ENCODE results near the gene MLH1. TPM values are rescaled to one million over a fixed set of nuclear protein-coding genes. Genes with fewer than 3 reads are reported as not detected.
"Not testable (repeated sequence)": the region's sequence is repeated elsewhere in the genome, so short reads cannot be mapped to it uniquely, and the experiment has no call there.

MLH1 gene
- total RNA-seq = 36.1 TPM

DNA sequence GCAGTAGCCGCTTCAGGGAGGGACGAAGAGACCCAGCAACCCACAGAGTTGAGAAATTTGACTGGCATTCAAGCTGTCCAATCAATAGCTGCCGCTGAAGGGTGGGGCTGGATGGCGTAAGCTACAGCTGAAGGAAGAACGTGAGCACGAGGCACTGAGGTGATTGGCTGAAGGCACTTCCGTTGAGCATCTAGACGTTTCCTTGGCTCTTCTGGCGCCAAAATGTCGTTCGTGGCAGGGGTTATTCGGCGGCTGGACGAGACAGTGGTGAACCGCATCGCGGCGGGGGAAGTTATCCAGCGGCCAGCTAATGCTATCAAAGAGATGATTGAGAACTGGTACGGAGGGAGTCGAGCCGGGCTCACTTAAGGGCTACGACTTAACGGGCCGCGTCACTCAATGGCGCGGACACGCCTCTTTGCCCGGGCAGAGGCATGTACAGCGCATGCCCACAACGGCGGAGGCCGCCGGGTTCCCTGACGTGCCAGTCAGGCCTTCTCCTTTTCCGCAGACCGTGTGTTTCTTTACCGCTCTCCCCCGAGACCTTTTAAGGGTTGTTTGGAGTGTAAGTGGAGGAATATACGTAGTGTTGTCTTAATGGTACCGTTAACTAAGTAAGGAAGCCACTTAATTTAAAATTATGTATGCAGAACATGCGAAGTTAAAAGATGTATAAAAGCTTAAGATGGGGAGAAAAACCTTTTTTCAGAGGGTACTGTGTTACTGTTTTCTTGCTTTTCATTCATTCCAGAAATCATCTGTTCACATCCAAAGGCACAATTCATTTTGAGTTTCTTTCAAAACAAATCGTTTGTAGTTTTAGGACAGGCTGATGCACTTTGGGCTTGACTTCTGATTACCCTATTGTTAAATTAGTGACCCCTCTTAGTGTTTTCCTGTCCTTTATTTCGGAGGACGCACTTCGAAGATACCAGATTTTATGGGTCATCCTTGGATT lies at the start of gene MLH1:
Gene MLH1, plus strand, starts transcription at position 193 of the 958 bp plus-strand sequence. Its CDS starts 30 bp downstream, at position 223.
- peak; percentile 98 to 100 (median 100) for DNase-seq (ENCODE audit: low read depth in 2 of 3, low spot score in 2 of 3)

DNA sequence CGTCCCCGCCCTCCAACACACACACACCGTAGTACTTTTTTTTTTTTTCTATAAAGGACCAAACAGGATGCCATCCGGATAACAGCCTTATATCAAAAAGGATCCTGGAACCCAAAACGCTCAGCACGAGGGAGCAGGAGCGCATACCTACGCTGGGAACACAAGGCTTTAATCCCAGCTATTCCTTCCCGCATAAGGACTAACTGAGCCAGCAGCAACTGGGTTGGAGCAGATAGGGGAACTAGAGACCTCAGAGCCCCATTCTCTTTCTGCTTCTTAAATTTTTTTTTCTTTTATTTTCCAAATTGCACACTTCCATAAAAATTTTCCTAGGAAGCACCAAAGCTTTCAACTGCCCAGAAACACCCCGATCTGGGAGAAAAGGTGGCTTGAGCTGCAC lies 49.7 kb upstream of the MLH1 start:
- DNase-seq (ENCODE audit: low read depth in 2 of 3, low spot score in 2 of 3) = peak in 1 of 3 donors; percentile 18

- peak; percentile 14 to 39 (median 37) for DNase-seq (ENCODE audit: low read depth in 2 of 3, low spot score in 2 of 3)
These were observed 49.2 kb upstream of the MLH1 start for GRCh38 chr3:36944012-36944640.

DNA sequence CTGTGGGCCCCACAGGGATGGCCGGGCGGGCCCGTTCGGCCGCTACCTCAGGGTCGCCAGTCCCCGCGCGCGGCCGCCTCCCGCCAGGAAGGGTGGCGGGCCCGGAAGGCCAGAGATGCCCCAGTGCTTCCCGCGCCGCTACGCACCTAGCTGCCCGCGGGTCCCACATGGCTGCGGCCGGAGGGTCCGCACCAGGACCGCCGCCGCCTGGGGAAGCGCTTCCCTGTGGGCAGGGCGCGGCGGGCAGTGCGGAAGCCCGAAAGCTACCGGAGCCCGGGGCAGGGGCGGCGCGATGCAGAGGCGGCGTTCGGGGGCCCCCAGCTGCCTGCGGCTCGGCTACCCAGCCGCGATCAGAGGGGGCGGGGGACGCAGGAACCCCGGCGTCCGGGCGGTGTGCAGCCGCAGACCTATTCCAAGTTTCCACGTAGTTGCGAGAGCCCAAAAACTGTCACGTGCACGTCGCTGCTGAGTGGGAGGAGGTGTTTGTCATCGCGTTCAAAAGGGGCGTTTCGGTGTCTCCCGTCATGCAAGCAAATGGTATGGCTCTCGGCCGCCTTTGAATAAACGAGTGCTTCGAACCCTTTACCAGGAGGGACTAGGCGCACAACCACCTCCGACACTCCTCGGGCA lies 48.6 kb upstream of the MLH1 start, which contains the start of gene TRANK1:
Gene TRANK1, minus strand, starts transcription at position 414 of the 630 bp plus-strand sequence. Its CDS starts 245 bp downstream, at position 169.
- DNase-seq (ENCODE audit: low read depth in 2 of 3, low spot score in 2 of 3) = peak; percentile 60 to 91 (median 89)

DNA sequence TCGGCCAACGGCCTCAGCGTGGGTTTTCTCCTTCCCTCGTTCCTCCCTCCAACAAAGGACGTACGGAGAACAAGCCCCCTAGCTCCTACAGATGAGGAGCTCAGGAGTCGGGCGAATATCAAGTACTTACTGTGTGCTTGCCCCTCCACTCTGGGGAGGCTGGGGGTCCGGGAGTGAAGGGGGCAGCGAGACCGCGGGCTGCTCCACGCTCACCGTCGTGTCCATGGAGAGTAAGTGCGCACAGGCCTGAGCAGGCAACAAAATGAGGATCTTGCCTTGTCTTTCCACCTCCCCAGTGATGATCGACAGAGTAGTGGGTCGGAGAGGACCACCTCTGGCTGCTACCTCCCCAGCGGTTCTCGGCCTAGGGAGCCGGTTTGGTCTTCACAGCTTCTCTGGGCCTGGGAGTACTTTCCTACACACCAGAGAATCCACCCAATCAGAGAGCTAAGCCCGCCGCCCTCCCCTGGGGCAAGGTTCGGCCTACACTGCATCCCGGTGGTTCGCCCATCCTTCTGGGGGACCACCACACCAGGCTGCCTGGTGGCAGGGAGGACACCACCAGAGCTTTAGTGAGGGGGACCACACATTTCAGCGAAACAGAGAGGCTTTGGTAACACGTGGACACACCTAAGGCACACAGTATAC lies 47.9 kb upstream of the MLH1 start:
- no peak for DNase-seq (ENCODE audit: low read depth in 2 of 3, low spot score in 2 of 3)

- not testable (repeated sequence) for DNase-seq (ENCODE audit: low read depth in 2 of 3, low spot score in 2 of 3)
These were observed 45.5 kb upstream of the MLH1 start for GRCh38 chr3:36947814-36948213.

DNA sequence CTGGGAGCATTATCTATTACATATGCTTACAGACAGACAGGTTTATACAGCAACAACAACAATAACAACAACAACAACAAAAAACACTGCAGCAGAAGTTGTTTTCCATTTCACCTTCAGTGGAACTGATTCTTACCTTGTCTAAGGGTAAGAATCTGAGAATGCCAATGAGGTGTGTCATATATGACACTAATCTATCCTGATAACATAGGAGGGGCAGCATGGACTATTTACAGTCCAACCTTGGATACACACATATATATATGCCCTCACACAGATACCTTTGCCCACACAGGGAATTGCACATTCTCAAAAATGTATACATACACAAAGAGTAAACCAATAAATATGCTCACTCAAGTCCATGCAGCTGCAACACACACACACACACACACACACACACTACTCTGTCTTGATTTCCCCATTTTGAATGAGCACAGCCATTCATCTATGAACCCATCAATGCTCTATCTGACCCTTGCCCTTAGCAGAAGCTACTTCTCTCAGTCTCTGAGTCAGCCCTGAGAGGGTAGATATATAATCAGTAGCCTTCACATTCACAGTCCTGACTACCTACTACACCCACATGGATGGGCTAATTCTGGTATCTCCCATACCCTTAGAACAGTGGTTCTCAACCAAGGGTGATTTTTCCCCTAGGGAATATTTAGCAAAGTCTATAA lies 38.7 kb upstream of the MLH1 start:
- DNase-seq (ENCODE audit: low read depth in 2 of 3, low spot score in 2 of 3) = no peak

- no peak for DNase-seq (ENCODE audit: low read depth in 2 of 3, low spot score in 2 of 3)
These were observed 37.2 kb upstream of the MLH1 start for GRCh38 chr3:36956155-36956554.

DNA sequence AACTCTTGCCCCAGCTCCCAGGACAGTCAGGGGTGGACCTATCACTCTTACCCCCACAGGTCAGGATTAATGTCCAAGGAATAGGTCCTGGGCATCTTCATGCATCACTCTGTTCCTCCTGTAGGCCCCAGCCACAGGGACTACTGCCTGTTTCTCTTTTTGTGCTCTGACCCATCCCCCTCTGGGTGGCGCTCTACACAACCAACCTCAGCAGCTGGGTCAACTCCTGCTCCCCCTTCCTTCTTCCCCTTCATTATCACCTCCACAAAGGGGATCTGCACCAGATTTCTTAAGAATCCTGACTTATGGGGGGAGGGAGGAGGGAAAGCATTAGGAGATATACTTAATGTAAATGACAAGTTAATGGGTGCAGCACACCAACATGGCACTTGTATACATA lies 36.3 kb upstream of the MLH1 start:
- no peak for DNase-seq (ENCODE audit: low read depth in 2 of 3, low spot score in 2 of 3)

DNA sequence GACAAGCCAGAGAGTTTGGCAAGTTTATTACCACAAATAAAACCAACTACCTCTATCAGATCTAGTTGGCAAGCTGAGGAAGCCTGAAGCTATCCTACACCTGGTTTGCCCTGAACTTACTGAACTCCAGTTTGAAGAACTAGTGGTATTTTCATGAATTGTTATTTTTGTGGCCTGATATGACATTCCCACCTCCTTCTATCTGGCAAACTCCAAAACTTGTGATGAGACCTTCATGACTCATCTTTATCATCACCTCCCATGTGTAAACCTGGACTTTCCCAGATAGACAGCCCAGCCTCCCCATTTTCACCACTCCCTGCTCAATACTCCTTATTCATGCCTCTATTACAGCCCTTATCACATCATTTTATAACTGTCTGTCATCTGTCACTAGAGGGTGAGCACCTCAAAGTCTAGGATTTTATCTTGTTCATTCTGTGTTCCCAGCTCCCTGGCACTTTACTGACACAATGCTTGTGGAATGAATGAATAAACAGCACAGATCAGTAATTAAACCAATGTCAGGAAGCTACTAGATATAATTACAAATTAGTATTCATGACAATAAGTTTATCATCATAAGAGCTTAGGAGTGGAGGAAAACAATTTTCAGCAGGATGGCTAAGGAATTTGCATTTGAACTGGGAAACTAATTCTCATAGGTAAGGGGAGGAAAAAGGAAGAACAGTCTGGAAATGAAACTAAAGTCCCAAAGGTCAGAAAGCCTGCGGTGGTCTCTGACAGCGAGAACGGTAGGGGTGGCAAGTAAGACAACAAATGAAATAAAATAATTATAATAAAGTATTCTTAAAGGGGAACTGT lies 35.2 kb upstream of the MLH1 start:
- DNase-seq (ENCODE audit: low read depth in 2 of 3, low spot score in 2 of 3) = no peak

GRCh38 chr3:36959821-36960220 lies 33.5 kb upstream of the MLH1 start:
- no peak for DNase-seq (ENCODE audit: low read depth in 2 of 3, low spot score in 2 of 3)

DNA sequence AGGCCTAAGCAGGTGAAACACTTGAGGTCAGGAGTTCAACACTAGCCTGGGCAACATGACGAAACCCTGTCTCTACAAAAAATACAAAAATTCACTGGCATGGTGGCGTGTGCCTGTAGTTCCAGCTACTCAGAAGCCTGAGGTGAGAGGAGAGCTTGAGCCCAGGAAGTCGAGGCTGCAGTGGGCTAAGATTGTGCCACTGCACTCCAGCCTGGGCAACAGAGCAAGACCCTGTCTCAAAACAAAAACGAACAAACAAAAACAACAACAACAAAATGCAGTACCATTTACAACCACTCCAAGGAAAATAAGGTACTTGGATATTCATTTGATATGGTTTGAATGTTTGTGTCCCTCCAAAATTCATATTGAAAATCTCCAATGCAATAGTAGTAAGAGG lies 32.8 kb upstream of the MLH1 start:
- DNase-seq (ENCODE audit: low read depth in 2 of 3, low spot score in 2 of 3) = no peak

GRCh38 chr3:36963008-36963407 lies 30.3 kb upstream of the MLH1 start:
- not testable (repeated sequence) for DNase-seq (ENCODE audit: low read depth in 2 of 3, low spot score in 2 of 3)

DNA sequence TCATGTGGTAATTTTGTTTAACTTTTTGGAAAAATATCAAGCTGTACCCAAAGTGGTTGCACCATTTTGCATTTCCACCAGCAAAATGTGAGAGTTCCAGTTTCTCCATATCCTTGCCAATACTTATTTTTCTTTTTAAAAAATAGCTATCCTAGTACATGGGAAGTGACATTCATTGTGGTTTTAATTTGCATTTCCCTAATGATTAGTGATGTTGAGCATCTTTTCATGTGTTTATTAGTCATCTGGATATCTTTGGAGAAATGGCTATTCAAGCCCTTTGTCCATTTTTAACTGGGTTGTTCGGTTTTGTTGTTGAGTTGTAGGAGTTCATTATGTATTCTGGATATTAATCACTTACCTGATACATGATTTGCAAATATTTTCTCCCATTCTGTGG lies 29.0 kb upstream of the MLH1 start:
- DNase-seq (ENCODE audit: low read depth in 2 of 3, low spot score in 2 of 3) = no peak

GRCh38 chr3:36964817-36965216 lies 28.5 kb upstream of the MLH1 start:
- DNase-seq (ENCODE audit: low read depth in 2 of 3, low spot score in 2 of 3) = peak in 1 of 3 donors; percentile 45

DNA sequence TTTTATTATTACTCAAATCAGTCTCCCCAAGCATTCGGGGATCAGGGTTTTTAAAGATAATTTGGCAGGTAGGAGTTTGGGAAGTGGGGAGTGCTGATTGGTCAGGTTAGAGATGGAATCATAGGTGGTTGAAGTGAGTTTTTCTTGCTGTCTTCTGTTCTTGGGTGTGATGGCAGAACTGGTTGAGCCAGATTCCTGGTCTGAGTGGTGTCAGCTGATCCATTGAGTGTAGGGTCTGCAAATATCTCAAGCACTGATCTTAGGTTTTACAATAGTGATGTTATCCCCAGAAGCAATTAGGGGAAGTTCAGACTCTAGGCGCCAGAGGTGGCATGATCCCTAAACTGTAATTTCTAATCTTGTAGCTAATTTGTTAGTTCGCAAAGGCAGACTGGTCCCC lies 27.9 kb upstream of the MLH1 start:
- no peak for DNase-seq (ENCODE audit: low read depth in 2 of 3, low spot score in 2 of 3)

GRCh38 chr3:36969085-36969484 lies 24.2 kb upstream of the MLH1 start:
- DNase-seq (ENCODE audit: low read depth in 2 of 3, low spot score in 2 of 3) = no peak

GRCh38 chr3:36969540-36970432 lies 23.5 kb upstream of the MLH1 start:
- peak in 2 of 3 donors; percentile 71 to 81 for DNase-seq (ENCODE audit: low read depth in 2 of 3, low spot score in 2 of 3)
